A549 (cell line): ENCODE data around the gene SCGB1C2. TPM values are rescaled to one million over a fixed set of nuclear protein-coding genes. Genes with fewer than 3 reads are reported as not detected.
A peak's percentile ranks its signal among the peaks of the same experiment; 100 is the strongest.

Experiments used
- ATAC-seq, 2 experiments: fragments of 200-7000 bp in 1 of 2; fragments of >200 bp in 1 of 2; cut with Nextera tagmentation in 1 of 2; cut with Tn5 transposase in 1 of 2; 3 replicates each; pipeline versions ENCODE4 v1.8.0 to v1.9.1; 2018 to 2020; ENCODE audit warnings: mild to moderate bottlenecking in 1 of 2, moderate library complexity in 1 of 2
- CTCF ChIA-PET: fragments of 300-600 bp; sonication (Branson Sonifier 250); formaldehyde crosslinking; extraction: SDS; loops from one replicate; lab custom pipeline; 2021; ENCODE audit warnings: antibody characterized with exemption, inconsistent platforms; lab: Yijun Ruan, JAX
- POLR2A ChIA-PET: fragments of 350-600 bp; formaldehyde crosslinking; extraction: SDS; loops from one replicate; lab custom pipeline; 2021; ENCODE audit warnings: antibody characterized with exemption, inconsistent platforms; lab: Yijun Ruan, JAX
- DNase-seq, 2 experiments: peaks; one replicate each; pipeline versions ENCODE4 v3.0.0 to v3.0.0-alpha.2; 2011 to 2016; ENCODE audit warnings: low read depth in 1 of 2, low spot score in 1 of 2
- FAIRE-seq: peaks from 2 replicates; lab custom pipeline; 2011; peaks lifted over from hg19 to GRCh38; lab: Jason Lieb, UNC
- H3K27ac ChIP-seq, 2 experiments: fragments of >200 bp; sonication (Bioruptor Twin); formaldehyde crosslinking; 3 replicates each; pipeline ENCODE4 v1.5.1; 2016 to 2017
- H3K4me1 ChIP-seq: fragments of >200 bp; sonication (Bioruptor Twin); formaldehyde crosslinking; 3 replicates; pipeline ENCODE4 v1.6.1; 2016
- H3K4me2 ChIP-seq: fragments of >200 bp; sonication (Bioruptor Twin); formaldehyde crosslinking; 3 replicates; pipeline ENCODE4 v1.6.1; 2016
- H3K4me3 ChIP-seq: fragments of >200 bp; sonication (Bioruptor Twin); formaldehyde crosslinking; 3 replicates; pipeline ENCODE4 v1.5.1; 2016
- H3K9me3 ChIP-seq: fragments of >200 bp; sonication (Bioruptor Twin); formaldehyde crosslinking; 3 replicates; pipeline ENCODE4 v1.6.1; 2016
- CBX2 ChIP-seq: fragments of 200-600 bp; sonication (generic); IDR thresholded peaks from 2 replicates; pipeline ENCODE4 v1.6.1; 2016; ENCODE audit warnings: low read depth, mild to moderate bottlenecking, borderline replicate concordance
- CEBPB ChIP-seq, 2 experiments: fragments of >200 bp in 1 of 2; sonication (Bioruptor Twin) in 1 of 2; formaldehyde crosslinking in 1 of 2; IDR thresholded peaks; 2 replicates each; pipeline ENCODE4 v1.6.1; 2012 to 2016
- CHD2 ChIP-seq: fragments of 150-350 bp; IDR thresholded peaks from 2 replicates; pipeline ENCODE4 v1.6.1; 2014; ENCODE audit warnings: low read length; ENCODE audit not compliant: partially characterized antibody
- CHD4 ChIP-seq: fragments of 200-600 bp; sonication (generic); IDR thresholded peaks from 2 replicates; pipeline ENCODE4 v1.6.1; 2016; ENCODE audit warnings: antibody characterized with exemption, mild to moderate bottlenecking, borderline replicate concordance
- ELK1 ChIP-seq: fragments of 150-350 bp; IDR thresholded peaks from 2 replicates; pipeline ENCODE4 v1.6.1; 2014; ENCODE audit warnings: low read depth, mild to moderate bottlenecking, low read length
- FOSL2 ChIP-seq, 2 experiments: fragments of 450-650 bp in 1 of 2; fragments of >200 bp in 1 of 2; sonication (Bioruptor Twin) in 1 of 2; formaldehyde crosslinking; IDR thresholded peaks; 2 replicates each; pipeline versions ENCODE4 v1.5.0 to v1.6.1; 2016 to 2020; ENCODE audit warnings: mild to moderate bottlenecking in 1 of 2, moderate library complexity in 1 of 2
- FOXS1 ChIP-seq: fragments of 250-450 bp; sonication (Bioruptor Pico); IDR thresholded peaks from 2 replicates; pipeline ENCODE4 v1.5.0; 2020; ENCODE audit warnings: mild to moderate bottlenecking, moderate library complexity
- GATA3 ChIP-seq: IDR thresholded peaks from 2 replicates; pipeline ENCODE4 v1.6.1; 2012; ENCODE audit warnings: borderline replicate concordance
- HDAC2 ChIP-seq: fragments of 200-600 bp; sonication (generic); IDR thresholded peaks from 2 replicates; pipeline ENCODE4 v1.6.1; 2016
- HEYL ChIP-seq: fragments of 250-450 bp; sonication (Bioruptor Pico); IDR thresholded peaks from 2 replicates; pipeline ENCODE4 v1.8.0; 2021; ENCODE audit warnings: mild to moderate bottlenecking, moderate library complexity
- HOXA7 ChIP-seq: fragments of 250-450 bp; sonication (Bioruptor Pico); IDR thresholded peaks from 2 replicates; pipeline ENCODE4 v1.5.0; 2020; ENCODE audit warnings: mild to moderate bottlenecking, moderate library complexity
- HOXB13 ChIP-seq: fragments of 250-450 bp; sonication (Bioruptor Pico); IDR thresholded peaks from 2 replicates; pipeline ENCODE4 v1.5.0; 2020; ENCODE audit warnings: low read depth, mild to moderate bottlenecking, moderate library complexity
- HOXB5 ChIP-seq: fragments of 250-450 bp; sonication (Bioruptor Pico); IDR thresholded peaks from 2 replicates; pipeline ENCODE4 v1.5.0; 2020; ENCODE audit warnings: mild to moderate bottlenecking, moderate library complexity
- NPAS2 ChIP-seq: fragments of 250-450 bp; sonication (Bioruptor Pico); IDR thresholded peaks from 2 replicates; pipeline ENCODE4 v1.8.0; 2022; ENCODE audit warnings: mild to moderate bottlenecking, moderate library complexity, borderline replicate concordance
- PHF8 ChIP-seq: fragments of 200-600 bp; sonication (generic); IDR thresholded peaks from 2 replicates; pipeline ENCODE4 v1.6.1; 2016; ENCODE audit warnings: low read depth, mild to moderate bottlenecking, antibody characterized with exemption, moderate library complexity, borderline replicate concordance
- RNF2 ChIP-seq: fragments of 200-600 bp; sonication (generic); IDR thresholded peaks from 2 replicates; pipeline ENCODE4 v1.6.1; 2016; ENCODE audit warnings: low read depth, mild to moderate bottlenecking, antibody characterized with exemption, moderate library complexity, borderline replicate concordance
- SMC3 ChIP-seq: fragments of >200 bp; sonication (Bioruptor Twin); formaldehyde crosslinking; IDR thresholded peaks from 3 replicates; pipeline ENCODE4 v1.6.1; 2018; ENCODE audit warnings: inconsistent platforms
- TFCP2L1 ChIP-seq: fragments of 250-450 bp; sonication (Bioruptor Pico); IDR thresholded peaks from 2 replicates; pipeline ENCODE4 v1.5.0; 2021; ENCODE audit warnings: mild to moderate bottlenecking
- TP53 ChIP-seq: fragments of 250-450 bp; sonication (Bioruptor Pico); IDR thresholded peaks from 2 replicates; pipeline ENCODE4 v1.5.0; 2021; ENCODE audit warnings: mild to moderate bottlenecking, moderate library complexity
- ZC3H11A ChIP-seq: fragments of 450-650 bp; IDR thresholded peaks from 2 replicates; pipeline ENCODE4 v1.6.1; 2014; ENCODE audit warnings: antibody characterized with exemption, mild to moderate bottlenecking
- ZFP36 ChIP-seq: fragments of 450-650 bp; IDR thresholded peaks from 2 replicates; pipeline ENCODE4 v1.6.1; 2014; ENCODE audit warnings: borderline replicate concordance; ENCODE audit not compliant: partially characterized antibody
- ZNF302 ChIP-seq: fragments of 250-450 bp; sonication (Bioruptor Pico); IDR thresholded peaks from 2 replicates; pipeline ENCODE4 v1.9.0; 2021; ENCODE audit warnings: inconsistent platforms, mild to moderate bottlenecking, moderate library complexity
- WGBS: methylation state at CpG from one replicate; pipeline ENCODE4 v1.1.6; 2017; ENCODE audit errors: missing lambda C conversion rate; 5-methylcytosine and 5-hydroxymethylcytosine counted together
- polyA plus RNA-seq, 4 experiments: library from polyadenylated mRNA; depleted of rRNA in 3 of 4; stranded (reverse); fragments of >200 nt; fragmentation: RNase III in 1 of 4; extraction: RNeasy Plus Mini Kit Qiagen cat#74134 plus additional on column Dnase treatment in 1 of 4; gene quantifications; 2 replicates in 3 of 4; 3 replicates in 1 of 4; pipeline ENCODE4 v1.2.3, GENCODE V29; 2011 to 2017
- TF ChIP-seq, protein P1 (sequence below): IDR thresholded peaks from 2 replicates; pipeline ENCODE4 v1.6.1; 2012
- TF ChIP-seq, protein P2 (sequence below): fragments of 250-450 bp; sonication (Bioruptor Pico); IDR thresholded peaks from 2 replicates; pipeline ENCODE4 v1.5.0; 2020; ENCODE audit warnings: low read depth, mild to moderate bottlenecking, moderate library complexity
- TF ChIP-seq, protein P3 (sequence below): fragments of >200 bp; sonication (Bioruptor Twin); formaldehyde crosslinking; IDR thresholded peaks from 3 replicates; pipeline ENCODE4 v1.6.1; 2016
- TF ChIP-seq, protein P4 (sequence below): IDR thresholded peaks from 2 replicates; pipeline ENCODE4 v1.6.1; 2012

The SCGB1C2 gene
- polyA plus RNA-seq, 2 of the 4 experiments (the other 2 are of a cell fraction) = not detected

DNA sequence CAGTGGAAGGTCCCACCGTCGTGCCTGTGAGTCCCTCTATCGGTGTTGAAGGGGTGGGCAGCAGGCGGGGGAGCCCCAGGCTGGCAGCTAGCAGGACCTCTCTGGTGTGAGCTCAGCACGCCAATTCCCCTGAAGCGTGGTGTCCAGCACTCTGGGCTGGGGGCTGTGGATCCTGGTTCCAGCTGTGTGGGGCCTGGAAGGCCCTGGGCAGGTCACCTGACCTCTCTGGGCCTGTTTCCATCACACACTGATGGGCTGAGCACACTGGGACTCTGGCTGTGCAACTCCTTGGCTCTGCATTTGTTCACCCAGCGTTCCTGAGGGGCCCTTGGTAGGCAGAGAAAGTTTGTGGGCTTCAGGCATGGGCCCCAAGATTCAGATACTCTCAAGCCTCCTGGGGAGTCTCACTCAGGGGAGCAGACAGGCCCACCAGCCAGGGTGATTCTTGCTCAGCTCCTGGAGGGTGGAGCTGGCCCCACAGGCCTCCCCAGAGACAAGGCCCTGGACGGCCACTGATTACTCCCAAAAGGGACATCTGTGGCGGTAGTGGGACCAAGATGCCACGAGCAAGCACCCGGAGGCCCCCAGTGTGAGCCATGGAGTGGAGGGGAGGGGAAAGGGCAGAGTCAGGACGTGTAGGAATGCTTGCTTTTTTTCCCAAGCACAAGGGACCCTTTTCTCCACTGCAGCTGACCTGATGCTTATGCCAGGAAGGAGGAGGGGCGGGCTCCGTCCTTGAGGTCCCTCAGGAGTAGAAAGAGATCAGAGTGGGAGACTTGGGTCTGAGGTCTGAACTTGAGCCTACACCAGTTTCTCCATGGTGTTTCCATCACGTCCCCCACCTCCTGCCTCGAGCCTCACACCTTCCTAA is 8.5 kb downstream of the SCGB1C2 start:
- ATAC-seq (no peak), DNase-seq (no peak), FAIRE-seq (no peak)
- Histone ChIP-seq H3K27ac (no peak overlapping the region), H3K9me3 (no peaks in the 10 kb centered on the region), H3K4me1 (0 out of 3 replicates have a peak, but pooled peaks cover 4% of the 10 kb centered on the region), H3K4me2 (no peak overlapping the region), H3K4me3 (no peak overlapping the region)
- WGBS = 81% methylated on average over 16 of the region's 16 CpGs
- ChIA-PET CTCF (interaction anchor here (0.6 to 3.0 kb wide), 7 partner anchors 17 to 1194 kb away, joined by 3 to 18 read pairs (median 5); no protein-coding TSS in a partner anchor), POLR2A (no interaction called here)
- TF ChIP-seq ZNF302 (CRISPR knock-in tag) (no peak), ZFP36 (no peak), HOXA7 (CRISPR knock-in tag) (no peak), CHD2 (no peak), ZC3H11A (no peak), FOXS1 (CRISPR knock-in tag) (no peak), PHF8 (no peak), TP53 (CRISPR knock-in tag) (no peak)
- TF ChIP-seq, protein P1, sequence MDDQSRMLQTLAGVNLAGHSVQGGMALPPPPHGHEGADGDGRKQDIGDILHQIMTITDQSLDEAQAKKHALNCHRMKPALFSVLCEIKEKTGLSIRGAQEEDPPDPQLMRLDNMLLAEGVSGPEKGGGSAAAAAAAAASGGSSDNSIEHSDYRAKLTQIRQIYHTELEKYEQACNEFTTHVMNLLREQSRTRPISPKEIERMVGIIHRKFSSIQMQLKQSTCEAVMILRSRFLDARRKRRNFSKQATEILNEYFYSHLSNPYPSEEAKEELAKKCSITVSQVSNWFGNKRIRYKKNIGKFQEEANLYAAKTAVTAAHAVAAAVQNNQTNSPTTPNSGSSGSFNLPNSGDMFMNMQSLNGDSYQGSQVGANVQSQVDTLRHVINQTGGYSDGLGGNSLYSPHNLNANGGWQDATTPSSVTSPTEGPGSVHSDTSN = no peak

GRCh38 chr17:146546-146945 is 9.2 kb downstream of the SCGB1C2 start:
- Histone ChIP-seq H3K4me2 (no peak overlapping the region), H3K9me3 (no peaks in the 10 kb centered on the region), H3K27ac (no peak overlapping the region), H3K4me1 (0 out of 3 replicates have a peak, but pooled peaks cover 4% of the 10 kb centered on the region), H3K4me3 (no peak overlapping the region)
- ChIA-PET CTCF (interaction anchor here (0.8 to 3.0 kb wide), 4 partner anchors 12 to 554 kb away, joined by 3 to 18 read pairs (median 9); no protein-coding TSS in a partner anchor), POLR2A (no interaction called here)
- no peak for FAIRE-seq
- ATAC-seq = no peak
- peak; percentile 14 for TF ChIP-seq ZFP36
- no peak for TF ChIP-seq NPAS2 (CRISPR knock-in tag)
- no peak for TF ChIP-seq FOSL2 (IDR thresholded peaks at IDR 0.05)
- TF ChIP-seq FOSL2 (CRISPR knock-in tag; IDR thresholded peaks at IDR 0.05) = no peak
- no peak for DNase-seq
- 85% methylated on average over 10 of the region's 10 CpGs for WGBS

DNA sequence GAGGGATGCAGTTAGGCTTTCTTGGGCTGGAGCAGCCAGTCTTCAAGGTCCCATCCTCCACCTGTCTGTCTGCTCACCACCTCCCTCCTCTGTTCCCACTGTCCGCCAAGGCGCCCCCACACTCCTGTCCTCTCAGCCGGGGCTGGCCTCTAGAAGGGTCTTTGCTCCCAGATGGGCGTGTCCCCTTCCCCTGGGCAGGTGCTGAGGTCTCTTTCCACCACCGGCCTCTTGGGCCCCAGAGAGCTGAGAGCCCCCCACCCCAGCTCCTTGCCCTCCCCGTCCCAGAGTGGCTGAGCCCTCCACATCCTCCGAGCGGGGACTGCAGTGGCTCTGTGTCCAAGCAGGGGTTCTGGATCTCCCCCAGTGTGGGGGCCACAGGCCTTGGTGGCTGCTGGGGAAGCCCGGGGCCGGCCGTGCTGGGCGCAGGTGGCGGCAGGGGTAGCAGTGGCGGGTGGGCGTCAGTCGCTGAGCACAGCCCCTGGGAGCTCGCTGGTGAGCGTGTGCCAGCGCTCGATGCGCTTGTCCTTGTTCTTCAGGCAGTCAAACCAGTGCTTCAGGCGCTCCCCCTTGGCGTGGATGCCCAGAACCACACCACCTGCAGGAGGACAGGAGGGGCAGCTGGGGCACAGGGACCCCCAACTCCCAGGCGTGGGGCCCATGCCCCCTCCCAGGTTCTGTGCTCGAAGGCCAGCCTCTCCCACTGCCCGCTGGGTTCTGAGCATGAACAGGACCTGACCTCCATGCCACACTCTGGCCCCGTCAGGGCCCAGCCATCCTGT is 9.8 kb downstream of the SCGB1C2 start:
- 0 out of 3 replicates have a peak, but pooled peaks cover 4% of the 10 kb centered on the region for H3K4me1 ChIP-seq
- no peak overlapping the region for H3K4me2 ChIP-seq
- CTCF ChIA-PET = interaction anchor here (0.8 to 3.0 kb wide), 3 partner anchors 11 to 553 kb away, joined by 3 to 18 read pairs (median 5); no protein-coding TSS in a partner anchor
- 91% methylated on average over 21 of the region's 27 CpGs for WGBS
- no peak overlapping the region for H3K4me3 ChIP-seq
- no peak for FAIRE-seq
- no peak overlapping the region for H3K27ac ChIP-seq
- ATAC-seq = no peak
- H3K9me3 ChIP-seq = no peaks in the 10 kb centered on the region
- no peak for DNase-seq
- TF ChIP-seq SMC3 = no peak
- TF ChIP-seq HDAC2 = no peak
- TF ChIP-seq CHD2 = no peak
- TF ChIP-seq CHD4 = no peak
- no peak for TF ChIP-seq GATA3
- TF ChIP-seq TFCP2L1 (CRISPR knock-in tag) = no peak
- no peak for TF ChIP-seq CEBPB (IDR thresholded peaks at IDR 0.05)
- TF ChIP-seq HOXB5 (CRISPR knock-in tag) = no peak
- TF ChIP-seq, protein P2, sequence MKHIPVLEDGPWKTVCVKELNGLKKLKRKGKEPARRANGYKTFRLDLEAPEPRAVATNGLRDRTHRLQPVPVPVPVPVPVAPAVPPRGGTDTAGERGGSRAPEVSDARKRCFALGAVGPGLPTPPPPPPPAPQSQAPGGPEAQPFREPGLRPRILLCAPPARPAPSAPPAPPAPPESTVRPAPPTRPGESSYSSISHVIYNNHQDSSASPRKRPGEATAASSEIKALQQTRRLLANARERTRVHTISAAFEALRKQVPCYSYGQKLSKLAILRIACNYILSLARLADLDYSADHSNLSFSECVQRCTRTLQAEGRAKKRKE = no peak
- no peak for TF ChIP-seq RNF2
- TF ChIP-seq ELK1 = no peak
- TF ChIP-seq CBX2 = no peak
- TF ChIP-seq, protein P3, sequence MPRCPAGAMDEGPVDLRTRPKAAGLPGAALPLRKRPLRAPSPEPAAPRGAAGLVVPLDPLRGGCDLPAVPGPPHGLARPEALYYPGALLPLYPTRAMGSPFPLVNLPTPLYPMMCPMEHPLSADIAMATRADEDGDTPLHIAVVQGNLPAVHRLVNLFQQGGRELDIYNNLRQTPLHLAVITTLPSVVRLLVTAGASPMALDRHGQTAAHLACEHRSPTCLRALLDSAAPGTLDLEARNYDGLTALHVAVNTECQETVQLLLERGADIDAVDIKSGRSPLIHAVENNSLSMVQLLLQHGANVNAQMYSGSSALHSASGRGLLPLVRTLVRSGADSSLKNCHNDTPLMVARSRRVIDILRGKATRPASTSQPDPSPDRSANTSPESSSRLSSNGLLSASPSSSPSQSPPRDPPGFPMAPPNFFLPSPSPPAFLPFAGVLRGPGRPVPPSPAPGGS = no peak
- TF ChIP-seq HOXB13 (CRISPR knock-in tag) = no peak
- TF ChIP-seq HEYL = no peak
- TF ChIP-seq, protein P4, sequence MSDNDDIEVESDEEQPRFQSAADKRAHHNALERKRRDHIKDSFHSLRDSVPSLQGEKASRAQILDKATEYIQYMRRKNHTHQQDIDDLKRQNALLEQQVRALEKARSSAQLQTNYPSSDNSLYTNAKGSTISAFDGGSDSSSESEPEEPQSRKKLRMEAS = no peak
- POLR2A ChIA-PET = no interaction called here
